ENCODE data around the gene ZNF385B.
"Not testable (repeated sequence)": the region's sequence is repeated elsewhere in the genome, so short reads cannot be mapped to it uniquely, and the experiment has no call there.

Gene ZNF385B

GRCh38 chr2:179470089-179470488, 391.3 kb downstream of the ZNF385B start:
- no peak for TF ChIP-seq CTCF (conservative IDR thresholded peaks at IDR 0.05)
- no peak overlapping the region for H3K27ac ChIP-seq

- no peak for TF ChIP-seq CTCF (conservative IDR thresholded peaks at IDR 0.05)
- H3K27ac ChIP-seq, result no peak overlapping the region
Observed at GRCh38 chr2:179467960-179468359, 393.5 kb downstream of the ZNF385B start.

GRCh38 chr2:179467111-179467510, 394.3 kb downstream of the ZNF385B start:
- H3K27ac ChIP-seq, result no peak overlapping the region
- TF ChIP-seq CTCF (conservative IDR thresholded peaks at IDR 0.05), result no peak

GRCh38 chr2:179461420-179461819, 400.0 kb downstream of the ZNF385B start:
- TF ChIP-seq CTCF (conservative IDR thresholded peaks at IDR 0.05), result no peak

GRCh38 chr2:179460181-179460929, 401.1 kb downstream of the ZNF385B start:
- H3K27ac ChIP-seq, result no peak overlapping the region
- TF ChIP-seq CTCF (conservative IDR thresholded peaks at IDR 0.05), result no peak

More at GRCh38 chr2:179461420-179461819, 400.0 kb downstream of the ZNF385B start:
- no peak overlapping the region for H3K27ac ChIP-seq

- H3K27ac ChIP-seq, result not testable (repeated sequence)
Observed at GRCh38 chr2:179458113-179458512, 403.3 kb downstream of the ZNF385B start.

GRCh38 chr2:179455824-179456223, 405.6 kb downstream of the ZNF385B start:
- TF ChIP-seq CTCF (conservative IDR thresholded peaks at IDR 0.05), result no peak
- no peak overlapping the region for H3K27ac ChIP-seq

GRCh38 chr2:179455172-179455524, 406.3 kb downstream of the ZNF385B start:
- no peak for TF ChIP-seq CTCF (conservative IDR thresholded peaks at IDR 0.05)
- no peak overlapping the region for H3K27ac ChIP-seq

Data from VCaP (cell line).